HCT116 (cell line): ENCODE results near the gene CFAP77. TPM values are rescaled to one million over a fixed set of nuclear protein-coding genes. Genes with fewer than 3 reads are reported as not detected.

ENCODE experiments used
- ATAC-seq: fragments of 200-7000 bp; cut with Tn5 transposase; 2 replicates; pipeline ENCODE4 v1.9.1; 2020; ENCODE audit warnings: mild to moderate bottlenecking, moderate library complexity
- BruUV-seq: library from RNA; stranded (reverse); fragments of 400-500 nt; replicated peaks from 2 replicates; lab custom pipeline; 2021; lab: Mats Ljungman, UMichigan
- CTCF ChIA-PET: fragments of 300-600 bp; sonication (Branson Sonifier 250); formaldehyde crosslinking; loops from one replicate; lab custom pipeline; 2021; ENCODE audit warnings: antibody characterized with exemption; lab: Charles Lee
- POLR2A ChIA-PET: fragments of 300-600, 350-600 bp; sonication (Branson Sonifier 250); formaldehyde crosslinking; loops from one replicate; lab custom pipeline; 2021; ENCODE audit warnings: antibody characterized with exemption; lab: Charles Lee
- RAD21 ChIA-PET, 2 experiments: fragments of 300-600 bp; sonication (Branson Sonifier 250); formaldehyde crosslinking; loops; one replicate each; lab custom pipeline; 2023; ENCODE audit warnings: low total read pairs in 2 of 2; ENCODE audit not compliant: uncharacterized antibody in 2 of 2, unreplicated experiment in 2 of 2, low non-redundant PET in 1 of 2; lab: Charles Lee
- DNase-seq: peaks from one replicate; pipeline ENCODE4 v3.0.0-alpha.2; 2010; ENCODE audit warnings: low read depth, low spot score
- H2AFZ ChIP-seq: fragments of 200-600 bp; shearing (Covaris generic), sonication (generic); 2 replicates; pipeline ENCODE4 v1.6.1; 2017; ENCODE audit warnings: low read depth, mixed run types, mixed read lengths, antibody characterized with exemption, low read length; ENCODE audit not compliant: poor library complexity, severe bottlenecking
- H3K27ac ChIP-seq: 2 replicates; pipeline ENCODE4 v1.5.1; 2012; ENCODE audit warnings: low read depth, low read length
- H3K27me3 ChIP-seq: fragments of 200-600 bp; sonication (generic); 2 replicates; pipeline ENCODE4 v1.6.1; 2016; ENCODE audit warnings: mixed run types, low read length, mixed read lengths; ENCODE audit not compliant: insufficient read depth
- H3K36me3 ChIP-seq, 2 experiments: fragments of 200-500 bp in 1 of 2; fragments of 200-600 bp in 1 of 2; sonication (Bioruptor generic) in 1 of 2; sonication (generic) in 1 of 2; 2 replicates each; pipeline versions ENCODE4 v1.5.1 to v1.6.1; 2014 to 2016; ENCODE audit warnings: low read length in 2 of 2, inconsistent platforms in 1 of 2, mixed read lengths in 1 of 2, mixed run types in 1 of 2; ENCODE audit not compliant: insufficient read depth in 2 of 2, control insufficient read depth in 1 of 2
- H3K4me1 ChIP-seq, 2 experiments: fragments of 200-600 bp in 1 of 2; sonication (generic) in 1 of 2; 2 replicates each; pipeline versions ENCODE4 v1.5.1 to v1.6.1; 2012 to 2017; ENCODE audit warnings: low read length in 2 of 2, inconsistent platforms in 1 of 2, mild to moderate bottlenecking in 1 of 2, mixed read lengths in 1 of 2, mixed run types in 1 of 2, moderate library complexity in 1 of 2; ENCODE audit not compliant: insufficient read depth in 2 of 2, control insufficient read depth in 1 of 2
- H3K4me2 ChIP-seq: fragments of 200-600 bp; sonication (generic); 2 replicates; pipeline ENCODE4 v1.6.1; 2017; ENCODE audit warnings: mixed run types, low read length, mixed read lengths
- H3K4me3 ChIP-seq, 2 experiments: fragments of 200-600 bp in 1 of 2; sonication (generic) in 1 of 2; replicated peaks in 1 of 2; 2 replicates each; pipeline ENCODE4 v1.5.1; 2011 to 2016; ENCODE audit warnings: low read length in 2 of 2, control low read depth in 1 of 2, low read depth in 1 of 2, mild to moderate bottlenecking in 1 of 2, mixed read lengths in 1 of 2, mixed run types in 1 of 2
- H3K79me2 ChIP-seq: fragments of 200-600 bp; sonication (generic); 2 replicates; pipeline ENCODE4 v1.6.1; 2017; ENCODE audit warnings: mild to moderate bottlenecking, mixed run types, low read length, moderate library complexity, mixed read lengths; ENCODE audit not compliant: insufficient read depth
- H3K9ac ChIP-seq: fragments of 200-600 bp; sonication (generic); 2 replicates; pipeline ENCODE4 v1.6.1; 2016; ENCODE audit warnings: low read length, mixed read lengths
- H3K9me2 ChIP-seq: fragments of 200-600 bp; sonication (generic), shearing (Covaris generic); 2 replicates; pipeline ENCODE4 v1.6.1; 2017; ENCODE audit warnings: mixed run types, mild to moderate bottlenecking, moderate library complexity; ENCODE audit not compliant: insufficient read depth
- H3K9me3 ChIP-seq, 2 experiments: fragments of 200-500 bp in 1 of 2; fragments of 200-600 bp in 1 of 2; sonication (Bioruptor generic) in 1 of 2; sonication (generic) in 1 of 2; 2 replicates each; pipeline ENCODE4 v1.6.1; 2014 to 2017; ENCODE audit warnings: low read length in 2 of 2, mixed read lengths in 2 of 2, inconsistent platforms in 1 of 2, low read depth in 1 of 2, mild to moderate bottlenecking in 1 of 2, mixed run types in 1 of 2, moderate library complexity in 1 of 2; ENCODE audit not compliant: control insufficient read depth in 1 of 2, insufficient read depth in 1 of 2
- H4K20me1 ChIP-seq: fragments of 200-600 bp; sonication (generic), shearing (Covaris generic); 2 replicates; pipeline ENCODE4 v1.6.1; 2017; ENCODE audit warnings: mixed run types, mild to moderate bottlenecking, moderate library complexity; ENCODE audit not compliant: insufficient read depth
- ATF3 ChIP-seq: IDR thresholded peaks from 2 replicates; pipeline ENCODE4 v1.6.1; 2012
- CBX3 ChIP-seq: IDR thresholded peaks from 2 replicates; pipeline ENCODE4 v1.6.1; 2012; ENCODE audit warnings: low read depth
- CTCF ChIP-seq, 3 experiments: fragments of 200-600 bp in 1 of 3; sonication (generic) in 1 of 3; IDR thresholded peaks in 2 of 3; conservative IDR thresholded peaks in 1 of 3; 2 replicates each; pipeline ENCODE4 v1.5.1; 2012 to 2017; ENCODE audit warnings: low read depth in 2 of 3, low read length in 2 of 3, antibody characterized with exemption in 1 of 3, borderline replicate concordance in 1 of 3, control low read depth in 1 of 3, mild to moderate bottlenecking in 1 of 3, mixed read lengths in 1 of 3, mixed run types in 1 of 3, moderate library complexity in 1 of 3; ENCODE audit not compliant: insufficient read depth in 1 of 3
- EGR1 ChIP-seq: IDR thresholded peaks from 2 replicates; pipeline ENCODE4 v1.6.1; 2012; ENCODE audit warnings: low read depth
- ELF1 ChIP-seq: IDR thresholded peaks from 2 replicates; pipeline ENCODE4 v1.6.1; 2012; ENCODE audit warnings: low read depth, borderline replicate concordance
- EZH2phosphoT487 ChIP-seq: fragments of 200-600 bp; IDR thresholded peaks from 2 replicates; pipeline ENCODE4 v1.6.1; 2018; ENCODE audit warnings: antibody characterized with exemption, borderline replicate concordance
- FOSL1 ChIP-seq: IDR thresholded peaks from 2 replicates; pipeline ENCODE4 v1.6.1; 2012; ENCODE audit warnings: low read depth
- JUND ChIP-seq: IDR thresholded peaks from 2 replicates; pipeline ENCODE4 v1.6.1; 2012
- MAX ChIP-seq: IDR thresholded peaks from 2 replicates; pipeline ENCODE4 v1.6.1; 2012
- POLR2A ChIP-seq: IDR thresholded peaks from 2 replicates; pipeline ENCODE4 v1.7.0; 2011; ENCODE audit warnings: borderline replicate concordance; ENCODE audit not compliant: insufficient read depth, insufficient read length; ENCODE audit errors: extremely low read depth
- RAD21 ChIP-seq: IDR thresholded peaks from 2 replicates; pipeline ENCODE4 v1.6.1; 2012; ENCODE audit warnings: low read depth, mild to moderate bottlenecking
- SIN3A ChIP-seq: IDR thresholded peaks from 2 replicates; pipeline ENCODE4 v1.6.1; 2012; ENCODE audit warnings: low read depth
- SP1 ChIP-seq: IDR thresholded peaks from 2 replicates; pipeline ENCODE4 v1.6.1; 2012; ENCODE audit warnings: low read depth
- TCF7L2 ChIP-seq: IDR thresholded peaks from 2 replicates; pipeline ENCODE4 v1.7.0; 2011; ENCODE audit warnings: borderline replicate concordance, inconsistent platforms; ENCODE audit not compliant: insufficient read depth, insufficient read length; ENCODE audit errors: extremely low read depth
- YY1 ChIP-seq: IDR thresholded peaks from 2 replicates; pipeline ENCODE4 v1.6.1; 2011; ENCODE audit warnings: low read length, low read depth, moderate library complexity, mild to moderate bottlenecking; ENCODE audit not compliant: insufficient replicate concordance; ENCODE audit errors: extremely low read depth
- ZFX ChIP-seq: fragments of 450-650 bp; IDR thresholded peaks from 2 replicates; pipeline ENCODE4 v1.6.1; 2017
- ZNF274 ChIP-seq: fragments of 200-500 bp; sonication (Bioruptor generic); IDR thresholded peaks from 2 replicates; pipeline ENCODE4 v1.6.1; 2014; ENCODE audit warnings: mild to moderate bottlenecking, low read depth, low read length, inconsistent platforms
- intact Hi-C: fragments of 100-400 bp; cut with micrococcal nuclease; formaldehyde crosslinking; loops from 2 replicates; pipeline ENCODE4 v1.10.0; 2022
- total RNA-seq: library from RNA; stranded (reverse); gene quantifications from one replicate; pipeline ENCODE4 v1.2.1, GENCODE V29; 2021; ENCODE audit not compliant: unreplicated experiment

Gene CFAP77
- total RNA-seq, 1 experiment from 2014 or later: 0.98 TPM

- Histone ChIP-seq H3K9ac (no peak overlapping the region), H3K27ac (no peak overlapping the region), H3K27me3 (no peaks in the 10 kb centered on the region), H2AFZ (no peak overlapping the region), H3K4me1 (no peaks in the 10 kb centered on the region), H3K9me3 (no peaks in the 10 kb centered on the region), H3K9me2 (no peaks in the 10 kb centered on the region), H3K4me2 (no peak overlapping the region), H3K79me2 (no peaks in the 10 kb centered on the region), H3K36me3 (no peaks in the 10 kb centered on the region), H4K20me1 (no peaks in the 10 kb centered on the region), H3K4me3 (no peak overlapping the region)
- no TSS peak for BruUV-seq
- RAD21 ChIA-PET: no interaction called here
- ATAC-seq (no peak), DNase-seq (no peak)
- no peak for TF ChIP-seq ELF1
- TF ChIP-seq EZH2phosphoT487: no peak
- TF ChIP-seq SIN3A: no peak
- TF ChIP-seq POLR2A: no peak
- no peak for TF ChIP-seq RAD21
- no peak for TF ChIP-seq ATF3
- no peak for TF ChIP-seq JUND
- POLR2A ChIA-PET: no interaction called here
- intact Hi-C loops: no loop called here
- CTCF ChIA-PET: interaction anchor here (0.9 to 1.1 kb wide), 2 partner anchors 51 to 689 kb away, joined by 3 read pairs; no protein-coding TSS in a partner anchor
These were observed 87.7 kb downstream of the CFAP77 start for GRCh38 chr9:132497731-132498130.

- Histone ChIP-seq H3K4me1 (no peaks in the 10 kb centered on the region), H3K27me3 (no peaks in the 10 kb centered on the region), H3K36me3 (no peaks in the 10 kb centered on the region), H3K4me2 (no peak overlapping the region), H3K79me2 (no peaks in the 10 kb centered on the region), H3K27ac (no peak overlapping the region), H3K9ac (no peak overlapping the region), H3K9me3 (no peaks in the 10 kb centered on the region), H3K9me2 (no peaks in the 10 kb centered on the region), H4K20me1 (no peaks in the 10 kb centered on the region), H3K4me3 (no peak overlapping the region), H2AFZ (no peak overlapping the region)
- ChIA-PET RAD21 (no interaction called here), POLR2A (no interaction called here), CTCF (no interaction called here)
- no peak for DNase-seq
- BruUV-seq: no TSS peak
- ATAC-seq: no peak
- intact Hi-C loops: no loop called here
- TF ChIP-seq ATF3 (no peak), SP1 (no peak), YY1 (no peak), ZNF274 (no peak), CBX3 (no peak), TCF7L2 (no peak), CTCF (IDR thresholded peaks at IDR 0.05 in 2 of 3, conservative IDR thresholded peaks at IDR 0.05 in 1 of 3; ENCODE audit: borderline replicate concordance in 1 of 3, insufficient read depth in 1 of 3, low read depth in 2 of 3, low read length in 2 of 3) (no peak), MAX (no peak), FOSL1 (no peak), EGR1 (no peak), ELF1 (no peak), ZFX (no peak)
These were observed 88.7 kb downstream of the CFAP77 start for GRCh38 chr9:132498531-132499210.
